Gastroesophageal sphincter (tissue), 3 donors: Measurements from ENCODE around the gene RWDD4.
A peak's percentile ranks its signal among the peaks of the same experiment; 100 is the strongest.

Experiments used
- EP300 ChIP-seq: sonication (generic); formaldehyde crosslinking; IDR thresholded peaks from one replicate; pipeline ENCODE4 v1.6.1; 2017; ENCODE audit warnings: antibody characterized with exemption, mild to moderate bottlenecking
- POLR2A ChIP-seq, 2 donors: fragments of 450-650 bp; IDR thresholded peaks; one replicate each; pipeline ENCODE4 v1.6.1; 2017; ENCODE audit warnings: antibody characterized with exemption in 2 of 2, mild to moderate bottlenecking in 2 of 2, moderate library complexity in 1 of 2
- POLR2AphosphoS5 ChIP-seq: sonication (generic); formaldehyde crosslinking; IDR thresholded peaks from one replicate; pipeline ENCODE4 v1.6.1; 2017; ENCODE audit warnings: antibody characterized with exemption
- TF ChIP-seq, protein P1 (sequence below), 4 experiments: fragments of 200-600 bp in 2 of 4; fragments of 450-650 bp in 2 of 4; sonication (generic) in 1 of 4; IDR thresholded peaks; one replicate each; pipeline ENCODE4 v1.5.1; 2017 to 2019; ENCODE audit warnings: antibody characterized with exemption in 4 of 4, mild to moderate bottlenecking in 2 of 4, moderate library complexity in 2 of 4

- TF ChIP-seq POLR2A (IDR thresholded peaks at IDR 0.05): no peak
- TF ChIP-seq, protein P1, sequence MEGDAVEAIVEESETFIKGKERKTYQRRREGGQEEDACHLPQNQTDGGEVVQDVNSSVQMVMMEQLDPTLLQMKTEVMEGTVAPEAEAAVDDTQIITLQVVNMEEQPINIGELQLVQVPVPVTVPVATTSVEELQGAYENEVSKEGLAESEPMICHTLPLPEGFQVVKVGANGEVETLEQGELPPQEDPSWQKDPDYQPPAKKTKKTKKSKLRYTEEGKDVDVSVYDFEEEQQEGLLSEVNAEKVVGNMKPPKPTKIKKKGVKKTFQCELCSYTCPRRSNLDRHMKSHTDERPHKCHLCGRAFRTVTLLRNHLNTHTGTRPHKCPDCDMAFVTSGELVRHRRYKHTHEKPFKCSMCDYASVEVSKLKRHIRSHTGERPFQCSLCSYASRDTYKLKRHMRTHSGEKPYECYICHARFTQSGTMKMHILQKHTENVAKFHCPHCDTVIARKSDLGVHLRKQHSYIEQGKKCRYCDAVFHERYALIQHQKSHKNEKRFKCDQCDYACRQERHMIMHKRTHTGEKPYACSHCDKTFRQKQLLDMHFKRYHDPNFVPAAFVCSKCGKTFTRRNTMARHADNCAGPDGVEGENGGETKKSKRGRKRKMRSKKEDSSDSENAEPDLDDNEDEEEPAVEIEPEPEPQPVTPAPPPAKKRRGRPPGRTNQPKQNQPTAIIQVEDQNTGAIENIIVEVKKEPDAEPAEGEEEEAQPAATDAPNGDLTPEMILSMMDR (IDR thresholded peaks at IDR 0.05): peak; percentile 37 to 68 (median 59)
- TF ChIP-seq POLR2AphosphoS5: no peak
- TF ChIP-seq EP300: no peak
Observed at GRCh38 chr4:183602557-183603027, 56.4 kb downstream of the RWDD4 start.
